HepG2 (cell line): ENCODE measurements around the gene SELPLG. TPM values are rescaled to one million over a fixed set of nuclear protein-coding genes. Genes with fewer than 3 reads are reported as not detected.

Experiments
- ATAC-seq: fragments of 200-7000 bp; cut with Tn5 transposase; 3 replicates; pipeline ENCODE4 v1.9.1; 2020; ENCODE audit warnings: mild to moderate bottlenecking, moderate library complexity
- BruUV-seq: library from RNA; stranded (reverse); fragments of 400-500 nt; replicated peaks from 2 replicates; lab custom pipeline; 2021; lab: Mats Ljungman, UMichigan
- CTCF ChIA-PET: fragments of 300-600 bp; formaldehyde crosslinking; extraction: SDS; loops from one replicate; lab custom pipeline; 2021; ENCODE audit warnings: low total read pairs, inconsistent platforms, low intra/inter-chr PET ratio; lab: Yijun Ruan, JAX
- POLR2A ChIA-PET: fragments of 350-600 bp; sonication (Branson Sonifier 250); formaldehyde crosslinking; loops from one replicate; lab custom pipeline; 2020; ENCODE audit warnings: antibody characterized with exemption, inconsistent platforms; lab: Yijun Ruan, JAX
- DNase-seq: peaks from one replicate; pipeline ENCODE4 v3.0.0-alpha.2; 2015; ENCODE audit warnings: low spot score
- FAIRE-seq: peaks from 3 replicates; lab custom pipeline; 2011; peaks lifted over from hg19 to GRCh38; lab: Jason Lieb, UNC
- H2AFZ ChIP-seq: one replicate; pipeline ENCODE4 v1.6.1; 2011; ENCODE audit warnings: low read length, inconsistent platforms
- H3K27ac ChIP-seq: fragments of 300-600 bp; 3 replicates; pipeline ENCODE4 v1.8.0; 2011; ENCODE audit warnings: mixed run types, mild to moderate bottlenecking, mixed read lengths, low read length, inconsistent platforms; ENCODE audit not compliant: insufficient read depth; ENCODE audit errors: extremely low read length
- H3K27me3 ChIP-seq, 2 experiments: fragments of 200-600 bp in 1 of 2; 2 replicates in 1 of 2; 3 replicates in 1 of 2; pipeline versions ENCODE4 v1.6.0 to v1.8.0; 2011; ENCODE audit warnings: low read length in 2 of 2, mild to moderate bottlenecking in 2 of 2, moderate library complexity in 2 of 2, inconsistent platforms in 1 of 2; ENCODE audit not compliant: insufficient read depth in 2 of 2, control insufficient read depth in 1 of 2
- H3K36me3 ChIP-seq, 2 experiments: fragments of 200-600 bp in 1 of 2; replicated peaks in 1 of 2; 2 replicates in 1 of 2; 3 replicates in 1 of 2; pipeline versions ENCODE4 v1.5.1 to v1.8.0; 2011; ENCODE audit warnings: low read length in 2 of 2, inconsistent platforms in 1 of 2; ENCODE audit not compliant: insufficient read depth in 2 of 2, control insufficient read depth in 1 of 2
- H3K4me1 ChIP-seq: 2 replicates; pipeline ENCODE4 v1.5.1; 2012; ENCODE audit warnings: low read length, inconsistent platforms; ENCODE audit not compliant: insufficient read depth
- H3K4me2 ChIP-seq: 2 replicates; pipeline ENCODE4 v1.6.0; 2011; ENCODE audit warnings: low read depth, low read length, inconsistent platforms
- H3K4me3 ChIP-seq, 3 experiments: fragments of 200-600 bp in 1 of 3; sonication (generic), shearing (Covaris generic) in 1 of 3; replicated peaks in 1 of 3; 2 replicates each; pipeline ENCODE4 v1.5.1; 2011 to 2016; ENCODE audit warnings: low read length in 3 of 3, inconsistent platforms in 2 of 3, low read depth in 2 of 3, mild to moderate bottlenecking in 2 of 3, control low read depth in 1 of 3, mixed read lengths in 1 of 3; ENCODE audit not compliant: insufficient read depth in 1 of 3
- H3K79me2 ChIP-seq: one replicate; pipeline ENCODE4 v1.6.1; 2011; ENCODE audit warnings: low read length, inconsistent platforms; ENCODE audit not compliant: insufficient read depth
- H3K9ac ChIP-seq: 2 replicates; pipeline ENCODE4 v1.6.0; 2011; ENCODE audit warnings: mild to moderate bottlenecking, low read depth, low read length, inconsistent platforms; ENCODE audit not compliant: insufficient read depth
- H3K9me3 ChIP-seq: 2 replicates; pipeline ENCODE4 v1.5.1; 2012; ENCODE audit warnings: mild to moderate bottlenecking, low read length
- H4K20me1 ChIP-seq: 2 replicates; pipeline ENCODE4 v1.6.0; 2011; ENCODE audit warnings: inconsistent platforms, mild to moderate bottlenecking, low read length, moderate library complexity; ENCODE audit not compliant: insufficient read depth
- ELF1 ChIP-seq: sonication (generic); formaldehyde crosslinking; IDR thresholded peaks from 2 replicates; pipeline ENCODE4 v1.4.0; 2020; ENCODE audit warnings: missing genetic modification reagents
- GABPA ChIP-seq, 2 experiments: IDR thresholded peaks; 2 replicates each; pipeline ENCODE4 v1.6.1; 2011 to 2016; ENCODE audit warnings: low read depth in 2 of 2, low read length in 1 of 2, missing biosample characterization in 1 of 2, missing genetic modification characterization in 1 of 2
- GABPB1 ChIP-seq: IDR thresholded peaks from 2 replicates; pipeline ENCODE4 v1.6.1; 2016; ENCODE audit warnings: mild to moderate bottlenecking, missing genetic modification reagents, moderate library complexity, missing compliant biosample characterization
- MEIS2 ChIP-seq: sonication (generic); formaldehyde crosslinking; IDR thresholded peaks from 2 replicates; pipeline ENCODE4 v1.9.0; 2021; ENCODE audit warnings: mild to moderate bottlenecking, missing genetic modification reagents
- RFX1 ChIP-seq: fragments of 450-650 bp; IDR thresholded peaks from 2 replicates; pipeline ENCODE4 v1.6.1; 2017
- RFX3 ChIP-seq: IDR thresholded peaks from 2 replicates; pipeline ENCODE4 v1.6.1; 2016; ENCODE audit warnings: missing biosample characterization, missing genetic modification reagents
- SIN3B ChIP-seq: fragments of 150-350 bp; IDR thresholded peaks from 2 replicates; pipeline ENCODE4 v1.6.1; 2014; ENCODE audit warnings: low read length
- SOX13 ChIP-seq, 3 experiments: fragments of 450-650 bp in 1 of 3; sonication (generic) in 1 of 3; formaldehyde crosslinking in 1 of 3; IDR thresholded peaks in 2 of 3; conservative IDR thresholded peaks in 1 of 3; 2 replicates each; pipeline versions ENCODE4 v1.5.0 to v1.6.1; 2016 to 2020; ENCODE audit warnings: antibody characterized with exemption in 1 of 3, mild to moderate bottlenecking in 1 of 3, missing compliant biosample characterization in 1 of 3, missing genetic modification reagents in 1 of 3, moderate library complexity in 1 of 3
- YY1 ChIP-seq: IDR thresholded peaks from 2 replicates; pipeline ENCODE4 v1.6.1; 2011; ENCODE audit warnings: low read length, low read depth, moderate library complexity, mild to moderate bottlenecking; ENCODE audit not compliant: insufficient read depth, insufficient replicate concordance
- ZSCAN5A ChIP-seq: sonication (generic); formaldehyde crosslinking; IDR thresholded peaks from 2 replicates; pipeline ENCODE4 v1.8.0; 2022; ENCODE audit warnings: mild to moderate bottlenecking, missing genetic modification reagents, borderline replicate concordance
- WGBS: methylation state at CpG from one replicate; pipeline ENCODE4 v1.1.6; 2017; ENCODE audit warnings: low lambda C conversion rate; 5-methylcytosine and 5-hydroxymethylcytosine counted together
- in situ Hi-C: cut with HindIII; loops from 2 replicates; pipeline ENCODE4 v1.10.0; 2017; ENCODE audit warnings: low pct_unique_long_range_greater_than_20kb; ENCODE audit not compliant: extremely low pct_ligation_motif_present
- intact Hi-C: fragments of 100-400 bp; cut with micrococcal nuclease; formaldehyde crosslinking; loops from one replicate; pipeline ENCODE4 v1.10.0; 2022; ENCODE audit not compliant: unreplicated experiment
- polyA plus RNA-seq, 8 experiments: library from polyadenylated mRNA; depleted of rRNA in 3 of 8; stranded (reverse) in 7 of 8; unstranded in 1 of 8; fragments of >200 nt; fragmentation: Illumina TruSeq in 4 of 8; extraction: Trizol in 4 of 8; gene quantifications; 2 replicates each; pipeline versions ENCODE4 v1.2.1 to v1.2.3, GENCODE V29; 2011 to 2016; ENCODE audit warnings: low read depth in 4 of 8, missing spikeins in 1 of 8, mixed read lengths in 1 of 8; ENCODE audit not compliant: insufficient read depth in 1 of 8
- total RNA-seq, 5 experiments: library from RNA; depleted of rRNA; stranded (reverse); fragments of >200 nt; fragmentation: Illumina TruSeq; extraction: Trizol; gene quantifications; 2 replicates each; pipeline ENCODE4 v1.2.3, GENCODE V29; 2016; ENCODE audit warnings: low read depth in 1 of 5

The SELPLG gene
- total and polyA plus RNA-seq, 2 of the 13 experiments (the other 11 are each of a cell fraction or from before 2014, with no cell fraction given), result 0.12 TPM; not detected in 1

DNA sequence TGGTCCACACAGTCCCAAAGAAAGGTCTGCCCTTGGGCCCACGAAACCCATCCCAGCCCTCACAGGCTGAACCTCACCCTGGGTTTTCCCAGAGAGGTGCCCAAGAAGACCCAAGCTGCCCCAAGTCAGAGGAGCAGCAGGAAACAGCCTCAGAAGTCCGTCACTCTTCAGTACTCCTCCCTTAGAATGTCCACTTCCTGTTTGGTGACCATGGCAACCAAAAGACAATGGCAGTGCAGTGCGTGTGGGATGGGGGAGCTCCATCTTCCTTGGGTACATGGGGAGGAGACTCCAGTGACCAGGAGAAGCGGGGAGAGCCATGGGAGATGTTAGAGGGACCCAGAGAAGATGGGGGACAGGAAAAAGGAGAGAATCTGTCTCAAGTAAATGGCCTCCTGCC is 11.3 kb downstream of the SELPLG start:
- Histone ChIP-seq H4K20me1 (no peaks in the 10 kb centered on the region), H3K27ac (no peak overlapping the region), H3K9ac (no peak overlapping the region), H3K9me3 (no peaks in the 10 kb centered on the region), H3K4me1 (peaks cover 20% of the 10 kb centered on the region), H3K4me2 (peak overlapping the region; percentile 38; the same call in 1 of the 2 replicates), H3K4me3 (no peak overlapping the region), H3K36me3 (no peaks in the 10 kb centered on the region), H2AFZ (peak overlapping the region; percentile 46), H3K27me3 (peaks cover 0 to 4% of the 10 kb centered on the region in 2 experiments; a peak in 2 of 5 replicates), H3K79me2 (no peaks in the 10 kb centered on the region)
- CTCF ChIA-PET, result no interaction called here
- TF ChIP-seq GABPB1 (peak; percentile 45; the same call in 1 of the 2 replicates), RFX1 (peak; percentile 46), YY1 (no peak), ZSCAN5A (CRISPR knock-in tag) (no peak), ELF1 (CRISPR knock-in tag) (peak; percentile 44; the same call in 1 of the 2 replicates), MEIS2 (CRISPR knock-in tag) (no peak), SOX13 (IDR thresholded peaks at IDR 0.05) (no peak), SOX13 (CRISPR knock-in tag; conservative IDR thresholded peaks at IDR 0.05 in 1 of 2, IDR thresholded peaks at IDR 0.05 in 1 of 2) (0 out of 4 replicates have a peak, but pooled peaks of 1 of the 2 experiments have one; percentile 17), GABPA (IDR thresholded peaks at IDR 0.05; ENCODE audit: low read depth, low read length) (peak; percentile 23; the same call in 1 of the 2 replicates), GABPA (CRISPR knock-in tag; IDR thresholded peaks at IDR 0.05; ENCODE audit: low read depth) (peak; percentile 69), RFX3 (CRISPR knock-in tag) (peak; percentile 74), SIN3B (no peak)
- intact Hi-C loops (no loop called here), in situ Hi-C loops (no loop called here)
- WGBS, result 9% methylated on average over 4 of the region's 4 CpGs
- FAIRE-seq (no peak), DNase-seq (peak; percentile 49), ATAC-seq (peak; percentile 27; the same call in 1 of the 3 replicates)
- POLR2A ChIA-PET, result interaction anchor here (1.1 kb wide), 1 partner anchor 60 kb away, joined by 3 read pairs; the partner anchor contains the start of gene ISCU
- no TSS peak for BruUV-seq
